T-cell (primary cell): Measurements from ENCODE around the gene OSCP1. TPM values are rescaled to one million over a fixed set of nuclear protein-coding genes. Genes with fewer than 3 reads are reported as not detected.
"Not testable (repeated sequence)": the region's sequence is repeated elsewhere in the genome, so short reads cannot be mapped to it uniquely, and the experiment has no call there.

Experiments
- ATAC-seq, 4 experiments: fragments of 200-7000 bp in 3 of 4; fragments of 150-1000 bp in 1 of 4; cut with Tn5 transposase; replicated peaks in 1 of 4; 1 replicate in 3 of 4; 2 replicates in 1 of 4; pipeline ENCODE4 v1.10.0; 2021; ENCODE audit warnings: moderate library complexity in 3 of 4, mild to moderate bottlenecking in 2 of 4, moderate number of reproducible peaks in 1 of 4
- CTCF ChIA-PET, 2 donors: fragments of 300-600 bp; sonication (Branson Sonifier 250); formaldehyde crosslinking; loops; one replicate each; lab custom pipeline; 2022; ENCODE audit warnings: antibody characterized with exemption in 2 of 2; lab: Charles Lee
- POLR2A ChIA-PET, 2 donors: fragments of 300-600 bp; sonication (Branson Sonifier 250); formaldehyde crosslinking; loops; one replicate each; lab custom pipeline; 2022; ENCODE audit warnings: antibody characterized with exemption in 2 of 2; lab: Charles Lee
- DNase-seq, 35 experiments: peaks; one replicate each; pipeline versions ENCODE4 v3.0.0 to v3.0.0-alpha.2; 2013 to 2023
- H3K27ac ChIP-seq: one replicate; pipeline ENCODE4 v1.5.1; 2013; ENCODE audit warnings: low read length
- H3K27me3 ChIP-seq, 2 experiments: replicated peaks in 1 of 2; 1 replicate in 1 of 2; 2 replicates in 1 of 2; pipeline versions ENCODE4 v1.6.1 to v1.7.0; 2013; ENCODE audit warnings: low read length in 1 of 2, mixed read lengths in 1 of 2; ENCODE audit not compliant: control insufficient read depth in 2 of 2, insufficient read depth in 2 of 2; ENCODE audit errors: extremely low read depth in 1 of 2
- H3K36me3 ChIP-seq, 2 donors: 1 replicate in 1 of 2; 2 replicates in 1 of 2; pipeline versions ENCODE4 v1.6.1 to v1.7.0; 2013; ENCODE audit warnings: low read length in 1 of 2; ENCODE audit not compliant: control insufficient read depth in 2 of 2, insufficient read depth in 1 of 2; ENCODE audit errors: extremely low read depth in 1 of 2
- H3K4me1 ChIP-seq, 2 experiments: 1 replicate in 1 of 2; 2 replicates in 1 of 2; pipeline versions ENCODE4 v1.6.1 to v1.7.0; 2013; ENCODE audit warnings: low read length in 2 of 2, mixed read lengths in 1 of 2; ENCODE audit not compliant: insufficient read depth in 2 of 2, control insufficient read depth in 1 of 2; ENCODE audit errors: extremely low read depth in 1 of 2
- H3K4me3 ChIP-seq, 2 donors: 1 replicate in 1 of 2; 2 replicates in 1 of 2; pipeline versions ENCODE4 v1.5.1 to v1.7.0; 2013; ENCODE audit warnings: mild to moderate bottlenecking in 2 of 2, low read length in 1 of 2, moderate library complexity in 1 of 2; ENCODE audit not compliant: control insufficient read depth in 1 of 2; ENCODE audit errors: extremely low read depth in 1 of 2
- H3K9me3 ChIP-seq: 2 replicates; pipeline ENCODE4 v1.7.0; 2013
- H3K27ac Mint-ChIP-seq, 2 donors: one replicate each; pipeline ENCODE4 v1.8.0; 2020 to 2021; ENCODE audit warnings: mild to moderate bottlenecking in 2 of 2, mixed read lengths in 2 of 2
- H3K27me3 Mint-ChIP-seq, 2 donors: one replicate each; pipeline ENCODE4 v1.8.0; 2021 to 2022; ENCODE audit warnings: mixed read lengths in 2 of 2
- H3K36me3 Mint-ChIP-seq: one replicate; pipeline ENCODE4 v1.8.0; 2021; ENCODE audit warnings: mixed read lengths
- H3K4me1 Mint-ChIP-seq, 3 donors: one replicate each; pipeline ENCODE4 v1.8.0; 2020 to 2022; ENCODE audit warnings: mixed read lengths in 3 of 3, mild to moderate bottlenecking in 1 of 3
- H3K4me3 Mint-ChIP-seq, 3 donors: one replicate each; pipeline ENCODE4 v1.8.0; 2020 to 2022; ENCODE audit warnings: mild to moderate bottlenecking in 3 of 3, mixed read lengths in 3 of 3, moderate library complexity in 3 of 3
- H3K9me3 Mint-ChIP-seq, 3 donors: one replicate each; pipeline ENCODE4 v1.8.0; 2020 to 2022; ENCODE audit warnings: mixed read lengths in 3 of 3
- WGBS: methylation state at CpG from one replicate; pipeline ENCODE4 v1.1.5; 2013; ENCODE audit warnings: missing lambda C conversion rate; ENCODE audit not compliant: insufficient coverage; 5-methylcytosine and 5-hydroxymethylcytosine counted together
- total RNA-seq, 35 experiments: library from RNA in 6 of 35; stranded (reverse) in 6 of 35; fragments of 120-200 nt in 1 of 35; gene quantifications; one replicate each; pipeline versions ENCODE4 v1.2.1 to v1.2.4 and lab custom pipeline; 2013 to 2026

Gene OSCP1
- total RNA-seq, 5 donors from 2014 or later (not counting 1 experiment from before 2014, with no cell fraction given), result 0.32 to 1.3 (median 0.68) TPM

GRCh38 chr1:36481771-36482723 is 31.8 kb upstream of the OSCP1 start:
- Histone ChIP-seq H3K36me3 (no peaks in the 10 kb centered on the region), H3K9me3 (no peaks in the 10 kb centered on the region), H3K4me1 (peaks cover 4 to 11% of the 10 kb centered on the region in 2 experiments), H3K27ac (no peak overlapping the region), H3K27me3 (peaks cover 0 to 12% of the 10 kb centered on the region in 2 experiments), H3K4me3 (peak overlapping the region in 1 of 2 donors; percentile 25)
- H3K9me3 Mint-ChIP-seq, result no peaks in the 10 kb centered on the region
- peak in 3 of 4 experiments; percentile 32 to 48 (median 41) for ATAC-seq
- H3K27ac Mint-ChIP-seq, result peak overlapping the region in 1 of 2 donors; percentile 80
- 24% methylated on average over 22 of the region's 26 CpGs for WGBS
- POLR2A ChIA-PET, result interaction anchor here in 1 of 2 donors (0.5 kb wide), 1 partner anchor 1299 kb away, joined by 3 read pairs; no protein-coding TSS in a partner anchor
- peaks cover 9 to 12% (median 10%) of the 10 kb centered on the region in 3 donors for H3K4me1 Mint-ChIP-seq
- peak overlapping the region; percentile 47 to 57 (median 55) for H3K4me3 Mint-ChIP-seq
- DNase-seq, result no peak
- H3K36me3 Mint-ChIP-seq, result no peaks in the 10 kb centered on the region
- peaks cover 0 to 6% of the 10 kb centered on the region in 2 donors for H3K27me3 Mint-ChIP-seq
- CTCF ChIA-PET, result no interaction called here

- peaks cover 0 to 12% of the 10 kb centered on the region in 2 experiments for H3K27me3 ChIP-seq
- Mint-ChIP-seq H3K4me1 (peaks cover 9 to 12% (median 10%) of the 10 kb centered on the region in 3 donors), H3K27me3 (peaks cover 0 to 6% of the 10 kb centered on the region in 2 donors), H3K9me3 (no peaks in the 10 kb centered on the region), H3K27ac (no peak overlapping the region), H3K4me3 (no peak overlapping the region), H3K36me3 (no peaks in the 10 kb centered on the region)
- no peak overlapping the region for H3K4me3 ChIP-seq
- no peaks in the 10 kb centered on the region for H3K36me3 ChIP-seq
- WGBS, result 70% methylated on average over 5 of the region's 6 CpGs
- peaks cover 4 to 11% of the 10 kb centered on the region in 2 experiments for H3K4me1 ChIP-seq
- DNase-seq (no peak), ATAC-seq (no peak)
- CTCF ChIA-PET, result no interaction called here
- H3K9me3 ChIP-seq, result no peaks in the 10 kb centered on the region
- no peak overlapping the region for H3K27ac ChIP-seq
- POLR2A ChIA-PET, result no interaction called here
Observed at GRCh38 chr1:36481091-36481490, 30.8 kb upstream of the OSCP1 start.

- CTCF ChIA-PET, result no interaction called here
- H3K27ac Mint-ChIP-seq, result no peak overlapping the region
- POLR2A ChIA-PET, result no interaction called here
- Histone ChIP-seq H3K27ac (no peak overlapping the region), H3K4me3 (no peak overlapping the region), H3K27me3 (peaks cover 0 to 12% of the 10 kb centered on the region in 2 experiments), H3K36me3 (no peaks in the 10 kb centered on the region), H3K9me3 (no peaks in the 10 kb centered on the region), H3K4me1 (peaks cover 4 to 11% of the 10 kb centered on the region in 2 experiments)
- H3K9me3 Mint-ChIP-seq, result no peaks in the 10 kb centered on the region
- no peaks in the 10 kb centered on the region for H3K36me3 Mint-ChIP-seq
- no peak for DNase-seq
- peaks cover 0 to 3% of the 10 kb centered on the region in 2 donors for H3K27me3 Mint-ChIP-seq
- peaks cover 8 to 12% (median 10%) of the 10 kb centered on the region in 3 donors for H3K4me1 Mint-ChIP-seq
- H3K4me3 Mint-ChIP-seq, result no peak overlapping the region
- ATAC-seq, result no peak
- 83% methylated on average over 2 of the region's 2 CpGs for WGBS
Observed at GRCh38 chr1:36480161-36480560, 29.9 kb upstream of the OSCP1 start.

GRCh38 chr1:36479505-36480051 is 29.3 kb upstream of the OSCP1 start:
- Histone ChIP-seq H3K4me1 (peaks cover 4 to 11% of the 10 kb centered on the region in 2 experiments), H3K9me3 (no peaks in the 10 kb centered on the region), H3K27me3 (peaks cover 0 to 12% of the 10 kb centered on the region in 2 experiments), H3K36me3 (no peaks in the 10 kb centered on the region), H3K27ac (no peak overlapping the region), H3K4me3 (no peak overlapping the region)
- no peak overlapping the region for H3K4me3 Mint-ChIP-seq
- peaks cover 8 to 12% (median 10%) of the 10 kb centered on the region in 3 donors for H3K4me1 Mint-ChIP-seq
- DNase-seq (no peak), ATAC-seq (no peak)
- 95% methylated on average over 2 of the region's 2 CpGs for WGBS
- no peak overlapping the region for H3K27ac Mint-ChIP-seq
- no peaks in the 10 kb centered on the region for H3K9me3 Mint-ChIP-seq
- no peaks in the 10 kb centered on the region for H3K36me3 Mint-ChIP-seq
- POLR2A ChIA-PET, result no interaction called here
- peaks cover 0 to 3% of the 10 kb centered on the region in 2 donors for H3K27me3 Mint-ChIP-seq
- CTCF ChIA-PET, result no interaction called here

- H3K4me3 Mint-ChIP-seq, H3K36me3 ChIP-seq, H3K27me3 Mint-ChIP-seq, DNase-seq, H3K27me3 ChIP-seq, CTCF ChIA-PET, H3K4me1 ChIP-seq, POLR2A ChIA-PET, H3K9me3 ChIP-seq, H3K27ac ChIP-seq, H3K9me3 Mint-ChIP-seq, H3K36me3 Mint-ChIP-seq, H3K4me3 ChIP-seq, ATAC-seq: not testable (repeated sequence)
- H3K4me1 Mint-ChIP-seq, result peaks cover 8 to 12% (median 10%) of the 10 kb centered on the region in 3 donors
- WGBS, result 85% methylated on average over 13 of the region's 13 CpGs
- peak overlapping the region in 1 of 2 donors; percentile 16 for H3K27ac Mint-ChIP-seq
Observed at GRCh38 chr1:36477615-36478014, 27.4 kb upstream of the OSCP1 start.

GRCh38 chr1:36476945-36477344 is 26.7 kb upstream of the OSCP1 start:
- DNase-seq (no peak), ATAC-seq (no peak)
- H3K36me3 ChIP-seq, result no peaks in the 10 kb centered on the region
- Mint-ChIP-seq H3K4me1 (peaks cover 3 to 6% (median 4%) of the 10 kb centered on the region in 3 donors), H3K27me3 (peaks cover 0 to 3% of the 10 kb centered on the region in 2 donors), H3K4me3 (no peak overlapping the region), H3K9me3 (no peaks in the 10 kb centered on the region), H3K27ac (no peak overlapping the region), H3K36me3 (no peaks in the 10 kb centered on the region)
- peaks cover 0 to 4% of the 10 kb centered on the region in 2 experiments for H3K27me3 ChIP-seq
- no peak overlapping the region for H3K4me3 ChIP-seq
- no peak overlapping the region for H3K27ac ChIP-seq
- 100% methylated on average over 3 of the region's 5 CpGs for WGBS
- no peaks in the 10 kb centered on the region for H3K4me1 ChIP-seq
- ChIA-PET CTCF (no interaction called here), POLR2A (no interaction called here)
- H3K9me3 ChIP-seq, result no peaks in the 10 kb centered on the region
